Measurements from ENCODE around the gene TMEM259. TPM values are rescaled to one million over a fixed set of nuclear protein-coding genes. Genes with fewer than 3 reads are reported as not detected.

Gene TMEM259
- total and polyA plus RNA-seq, 2 of the 8 experiments (the other 6 are each of a cell fraction or from before 2014, with no cell fraction given): 140 to 243 TPM

DNA sequence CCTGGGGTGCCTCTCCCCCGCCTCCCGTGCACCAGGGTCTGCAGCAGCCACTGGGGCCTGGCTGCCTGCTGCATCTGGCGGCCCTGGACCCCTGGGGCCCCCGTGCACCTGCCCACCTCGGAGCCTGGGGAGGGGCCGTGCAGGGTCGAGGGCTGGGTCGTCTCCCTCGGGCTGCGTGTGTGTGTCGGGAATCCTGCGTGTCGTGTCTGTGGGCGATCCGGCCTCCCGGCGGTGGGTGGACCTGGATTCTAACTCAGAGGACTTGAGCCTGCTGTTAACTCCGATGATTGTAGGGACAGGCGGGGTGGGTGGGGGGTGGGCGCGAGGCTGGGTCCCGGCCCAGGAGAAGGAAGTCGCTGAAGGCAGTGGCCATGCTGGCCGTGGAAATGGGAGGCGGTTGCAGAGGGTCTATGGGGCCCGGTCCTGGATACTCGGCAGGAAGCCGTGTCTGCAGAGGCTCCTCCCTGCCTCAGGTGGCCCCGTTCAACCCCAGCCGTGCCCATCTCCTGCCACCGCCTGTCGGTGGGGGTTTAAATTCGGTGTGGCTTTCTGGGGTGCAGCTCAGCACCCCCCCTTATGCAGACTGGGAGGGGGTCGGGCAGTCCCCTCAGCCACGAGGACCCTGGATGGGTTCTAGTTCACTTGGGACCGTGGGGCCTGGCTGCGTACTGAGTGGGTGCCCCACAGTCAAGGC is 46.2 kb downstream of the TMEM259 start:
- 90% methylated on average over 24 of the region's 37 CpGs; no CpG with 5 or more reads in 1 of the 2 experiments for WGBS, 2 experiments (ENCODE audit: extremely low coverage in 1 of 2, insufficient coverage in 1 of 2, insufficient read length in 1 of 2, insufficient replicate concordance in 2 of 2, low coverage in 1 of 2, low lambda C conversion rate in 2 of 2, missing lambda C conversion rate in 1 of 2)
- no peak for TF ChIP-seq YY1 (IDR thresholded peaks at IDR 0.05; ENCODE audit: low read depth, low read length)
- TF ChIP-seq MAFK (IDR thresholded peaks at IDR 0.05; ENCODE audit: low read depth, low read length): no peak
- no peak for TF ChIP-seq GABPA (IDR thresholded peaks at IDR 0.05; ENCODE audit: borderline replicate concordance, insufficient read depth, low read length)
- TF ChIP-seq TAF1 (IDR thresholded peaks at IDR 0.05; ENCODE audit: low read depth, low read length): no peak
- no peak for TF ChIP-seq KDM1A (IDR thresholded peaks at IDR 0.05; ENCODE audit: borderline replicate concordance, low read length)
- no peak for TF ChIP-seq CTBP2 (IDR thresholded peaks at IDR 0.05; ENCODE audit: borderline replicate concordance, insufficient read depth, insufficient read length, low read length)
- no peak for TF ChIP-seq BACH1 (IDR thresholded peaks at IDR 0.05; ENCODE audit: low read length)
- TF ChIP-seq JUND (IDR thresholded peaks at IDR 0.05; ENCODE audit: low read length): no peak
- TF ChIP-seq PHF8 (conservative IDR thresholded peaks at IDR 0.05; ENCODE audit: low read depth, low read length): no peak
- no peak for TF ChIP-seq ZNF274 (IDR thresholded peaks at IDR 0.05; ENCODE audit: borderline replicate concordance, extremely low read depth, low read length)
- TF ChIP-seq CHD1 (IDR thresholded peaks at IDR 0.05; ENCODE audit: low read depth, low read length): no peak
- TF ChIP-seq SIRT6 (IDR thresholded peaks at IDR 0.05; ENCODE audit: low read length): no peak
- TF ChIP-seq BRCA1 (IDR thresholded peaks at IDR 0.05; ENCODE audit: low read depth, low read length): no peak
- TF ChIP-seq RBBP5 (IDR thresholded peaks at IDR 0.05; ENCODE audit: borderline replicate concordance, low read depth, low read length): no peak

More for the DNA sequence above, 46.2 kb downstream of the TMEM259 start:
- no peaks in the 10 kb centered on the region for H3K79me2 ChIP-seq (ENCODE audit: control insufficient read depth in 1 of 2, insufficient read depth in 2 of 2, low read length in 2 of 2)
- no peak overlapping the region; the same call in 1 of the 2 replicates for H4K8ac ChIP-seq (ENCODE audit: extremely low read depth, insufficient read depth, low read length)
- H3K56ac ChIP-seq (replicated peaks; ENCODE audit: insufficient read length, low read depth, low read length): no peak overlapping the region
- H3K9ac ChIP-seq (replicated peaks in 1 of 4; ENCODE audit: extremely low read depth in 1 of 4, low read depth in 3 of 4, low read length in 3 of 4): no peak overlapping the region
- H2BK5ac ChIP-seq (ENCODE audit: low read depth, low read length): no peak overlapping the region
- POLR2A ChIA-PET (ENCODE audit: partially characterized antibody): interaction anchor here (1.8 kb wide), 1 partner anchor 10 kb away, joined by 6 read pairs; the partner anchor contains the start of gene WDR18
- H3K36me3 ChIP-seq (ENCODE audit: control insufficient read depth in 2 of 4, insufficient read depth in 4 of 4, low read length in 3 of 4): peaks cover 2 to 26% (median 14%) of the 10 kb centered on the region in 4 experiments; a peak in 5 of 8 replicates
- H3K14ac ChIP-seq (ENCODE audit: insufficient read length): no peak overlapping the region
- H2BK120ac ChIP-seq (replicated peaks; ENCODE audit: low read depth, low read length): no peak overlapping the region
- no peak overlapping the region for H2BK15ac ChIP-seq (ENCODE audit: low read length)
- no peak for DNase-seq (ENCODE audit: low read depth in 1 of 2, low spot score in 2 of 2)
- FAIRE-seq: no peak
- H3K23ac ChIP-seq (ENCODE audit: insufficient read length): no peak overlapping the region
- H2BK20ac ChIP-seq (ENCODE audit: low read length): no peak overlapping the region
- H4K91ac ChIP-seq (replicated peaks; ENCODE audit: insufficient read length, low read length): no peak overlapping the region
- H3K9me3 ChIP-seq (ENCODE audit: insufficient read depth in 2 of 2, low read depth in 1 of 2, low read length in 1 of 2): peaks cover 5 to 7% of the 10 kb centered on the region in 2 experiments
- no peak overlapping the region for H3K4me2 ChIP-seq (ENCODE audit: insufficient read depth in 1 of 2, low read depth in 2 of 2, low read length in 2 of 2)
- no peak overlapping the region for H2BK12ac ChIP-seq (ENCODE audit: low read depth, low read length)
- H2AK5ac ChIP-seq (ENCODE audit: low read depth, low read length): no peak overlapping the region
- H3K27me3 ChIP-seq (replicated peaks in 1 of 4; ENCODE audit: control insufficient read depth in 3 of 4, extremely low read depth in 1 of 4, insufficient read depth in 3 of 4, low read length in 3 of 4): no peaks in the 10 kb centered on the region
- H3K27ac ChIP-seq (ENCODE audit: low read depth, low read length): no peak overlapping the region
- CTCF ChIA-PET (ENCODE audit: partially characterized antibody): interaction anchor here (0.7 kb wide), 1 partner anchor 10 kb away, joined by 3 read pairs; no protein-coding TSS in a partner anchor
- peak overlapping the region; percentile 32; the same call in 1 of the 2 replicates for H3K18ac ChIP-seq (ENCODE audit: extremely low read depth, low read length)
- H4K20me1 ChIP-seq (replicated peaks in 1 of 2; ENCODE audit: control insufficient read depth in 1 of 2, insufficient read depth in 2 of 2, low read length in 2 of 2): no peaks in the 10 kb centered on the region
- no peak overlapping the region for H2AFZ ChIP-seq (ENCODE audit: low read length)
- no peaks in the 10 kb centered on the region for H3K79me1 ChIP-seq (ENCODE audit: low read depth, low read length)
- H3K4me3 ChIP-seq (ENCODE audit: extremely low read depth in 1 of 4, insufficient read depth in 2 of 4, low read depth in 3 of 4, low read length in 4 of 4): no peak overlapping the region
- H4K5ac ChIP-seq (ENCODE audit: insufficient read length, low read depth, low read length): no peak overlapping the region
- H3K4me1 ChIP-seq (replicated peaks in 1 of 4; ENCODE audit: control insufficient read depth in 3 of 4, insufficient read depth in 4 of 4, low read length in 3 of 4): peaks cover 0 to 8% (median 4%) of the 10 kb centered on the region in 4 experiments; a peak in 3 of 7 replicates
- H3K23me2 ChIP-seq (ENCODE audit: low read depth, low read length): no peaks in the 10 kb centered on the region
- H3K4ac ChIP-seq (replicated peaks; ENCODE audit: insufficient read length, low read depth, low read length): no peak overlapping the region

All from H1 (cell line).